Stimulated activated CD8-positive, alpha-beta memory T cell treated with anti-CD3 and anti-CD28 coated beads, Interleukin-4, amount 100 ng/mL, for 4 hours (primary cell): Measurements from ENCODE around the gene TLE6.
"Not testable (repeated sequence)": the region's sequence is repeated elsewhere in the genome, so short reads cannot be mapped to it uniquely, and the experiment has no call there.

Source experiments
- DNase-seq, 2 donors: peaks; one replicate each; pipeline ENCODE4 v3.0.0-alpha.2; 2020; ENCODE audit warnings: low read depth in 2 of 2, low spot score in 1 of 2

Gene TLE6

GRCh38 chr19:2973229-2973628 is 4.1 kb upstream of the TLE6 start:
- DNase-seq, result no peak

GRCh38 chr19:2974342-2975041 is 2.9 kb upstream of the TLE6 start:
- DNase-seq, result no peak

- no peak for DNase-seq
Measured at GRCh38 chr19:2976609-2977000, 759 bp upstream of the TLE6 start.

GRCh38 chr19:2977746-2978138 is 378 bp downstream of the TLE6 start:
- DNase-seq, result no peak

- no peak for DNase-seq
Measured at GRCh38 chr19:2978166-2978767, 903 bp downstream of the TLE6 start.

- DNase-seq, result no peak
Measured at GRCh38 chr19:2978772-2979171, 1.4 kb downstream of the TLE6 start.

GRCh38 chr19:2981898-2982297 is 4.5 kb downstream of the TLE6 start:
- DNase-seq, result no peak

- DNase-seq, result no peak
Measured at GRCh38 chr19:2982561-2982960, 5.2 kb downstream of the TLE6 start.

GRCh38 chr19:2982983-2983350 is 5.6 kb downstream of the TLE6 start:
- DNase-seq, result no peak

GRCh38 chr19:2983351-2984214 is 6.2 kb downstream of the TLE6 start:
- DNase-seq, result no peak

- DNase-seq, result no peak
Measured at GRCh38 chr19:2984215-2984528, 6.8 kb downstream of the TLE6 start.

GRCh38 chr19:2986951-2987524 is 9.7 kb downstream of the TLE6 start:
- DNase-seq, result no peak

GRCh38 chr19:2987797-2988196 is 10.4 kb downstream of the TLE6 start:
- no peak for DNase-seq

GRCh38 chr19:2988568-2988967 is 11.2 kb downstream of the TLE6 start:
- no peak for DNase-seq

- DNase-seq, result no peak
Measured at GRCh38 chr19:2989236-2989946, 12.0 kb downstream of the TLE6 start.

- not testable (repeated sequence) for DNase-seq
Measured at GRCh38 chr19:2992333-2992732, 15.0 kb downstream of the TLE6 start.

- DNase-seq, result no peak
Measured at GRCh38 chr19:2992958-2993357, 15.6 kb downstream of the TLE6 start.

- DNase-seq, result no peak
Measured at GRCh38 chr19:2993579-2993978, 16.2 kb downstream of the TLE6 start.

GRCh38 chr19:2994588-2995131 is 17.3 kb downstream of the TLE6 start:
- no peak for DNase-seq

- no peak for DNase-seq
Measured at GRCh38 chr19:2997720-2998119, 20.4 kb downstream of the TLE6 start.

GRCh38 chr19:2998642-2999041 is 21.3 kb downstream of the TLE6 start:
- DNase-seq, result no peak
